CD4-positive, alpha-beta memory T cell (primary cell): ENCODE results near the gene A1BG. TPM values are rescaled to one million over a fixed set of nuclear protein-coding genes. Genes with fewer than 3 reads are reported as not detected.

Experiments
- CTCF ChIA-PET: fragments of 350-600 bp; sonication (Branson Sonifier 250); formaldehyde crosslinking; loops from one replicate; lab custom pipeline; 2021; ENCODE audit warnings: inconsistent platforms; ENCODE audit not compliant: partially characterized antibody; lab: Charles Lee
- POLR2A ChIA-PET: fragments of 350-600 bp; sonication (Branson Sonifier 250); formaldehyde crosslinking; loops from one replicate; lab custom pipeline; 2021; ENCODE audit not compliant: partially characterized antibody; lab: Charles Lee
- DNase-seq, 5 donors: peaks; one replicate each; pipeline versions ENCODE4 v3.0.0 to v3.0.0-alpha.2; 2020 to 2022; ENCODE audit warnings: mixed read lengths in 1 of 5
- H3K27ac ChIP-seq: one replicate; pipeline ENCODE4 v1.7.0; 2013; ENCODE audit warnings: low read depth, low read length
- H3K27me3 ChIP-seq: 2 replicates; pipeline ENCODE4 v1.7.0; 2013; ENCODE audit warnings: mild to moderate bottlenecking, low read length, moderate library complexity; ENCODE audit not compliant: insufficient read depth
- H3K36me3 ChIP-seq: 2 replicates; pipeline ENCODE4 v1.7.0; 2013; ENCODE audit warnings: mild to moderate bottlenecking, low read length, moderate library complexity; ENCODE audit not compliant: insufficient read depth
- H3K4me1 ChIP-seq: 2 replicates; pipeline ENCODE4 v1.7.0; 2013; ENCODE audit warnings: mild to moderate bottlenecking, low read length, moderate library complexity; ENCODE audit not compliant: insufficient read depth
- H3K4me3 ChIP-seq, 2 donors: one replicate each; pipeline ENCODE4 v1.7.0; 2013; ENCODE audit warnings: low read length in 2 of 2, mild to moderate bottlenecking in 1 of 2
- H3K9me3 ChIP-seq, 2 donors: one replicate each; pipeline ENCODE4 v1.7.0; 2013; ENCODE audit warnings: low read length in 2 of 2, control low read depth in 1 of 2; ENCODE audit not compliant: control insufficient read depth in 1 of 2
- H3K27ac Mint-ChIP-seq, 7 donors: one replicate each; pipeline ENCODE4 v1.8.0; 2020 to 2021; ENCODE audit warnings: mixed read lengths in 7 of 7, mild to moderate bottlenecking in 6 of 7, inconsistent platforms in 3 of 7, moderate library complexity in 3 of 7
- H3K27me3 Mint-ChIP-seq, 2 donors: one replicate each; pipeline ENCODE4 v1.8.0; 2020 to 2021; ENCODE audit warnings: mixed read lengths in 2 of 2
- H3K36me3 Mint-ChIP-seq, 2 donors: one replicate each; pipeline ENCODE4 v1.8.0; 2020 to 2021; ENCODE audit warnings: mixed read lengths in 2 of 2, inconsistent platforms in 1 of 2, mild to moderate bottlenecking in 1 of 2
- H3K4me1 Mint-ChIP-seq, 4 donors: one replicate each; pipeline ENCODE4 v1.8.0; 2020 to 2021; ENCODE audit warnings: mixed read lengths in 4 of 4, mild to moderate bottlenecking in 1 of 4
- H3K4me3 Mint-ChIP-seq, 8 donors: one replicate each; pipeline ENCODE4 v1.8.0; 2020 to 2021; ENCODE audit warnings: mixed read lengths in 8 of 8, mild to moderate bottlenecking in 7 of 8, moderate library complexity in 6 of 8, inconsistent platforms in 3 of 8
- H3K9me3 Mint-ChIP-seq, 8 donors: one replicate each; pipeline ENCODE4 v1.8.0; 2020 to 2021; ENCODE audit warnings: mixed read lengths in 8 of 8, mild to moderate bottlenecking in 5 of 8, inconsistent platforms in 3 of 8, moderate library complexity in 1 of 8
- intact Hi-C: fragments of 100-400 bp; cut with micrococcal nuclease; formaldehyde crosslinking; loops from one replicate; pipeline ENCODE4 v1.15.1; 2023
- polyA plus RNA-seq, 2 donors: library from polyadenylated mRNA; unstranded; fragments of 300-500 nt; fragmentation: Illumina TruSeq; gene quantifications; one replicate each; pipeline ENCODE4 v1.2.3, GENCODE V29; 2021
- total RNA-seq, 2 experiments: library from RNA; stranded (reverse); gene quantifications; one replicate each; pipeline ENCODE4 v1.2.3, GENCODE V29; 2021

Gene A1BG
- total and polyA plus RNA-seq, 4 experiments from 2014 or later = 15.8 to 47.9 (median 31.8) TPM

- no peak for DNase-seq
- CTCF ChIA-PET = interaction anchor here (1.6 kb wide), 1 partner anchor 36 kb away, joined by 5 read pairs; no protein-coding TSS in a partner anchor
- H3K9me3 Mint-ChIP-seq = peaks cover 0 to 2% (median 0%) of the 10 kb centered on the region in 8 donors
- Histone ChIP-seq H3K4me1 (peaks cover 21% of the 10 kb centered on the region), H3K4me3 (no peak overlapping the region), H3K9me3 (no peaks in the 10 kb centered on the region), H3K27me3 (no peaks in the 10 kb centered on the region), H3K36me3 (no peaks in the 10 kb centered on the region), H3K27ac (no peak overlapping the region)
- peaks cover 3 to 17% of the 10 kb centered on the region in 2 donors for H3K36me3 Mint-ChIP-seq
- peak overlapping the region; percentile 69 to 85 (median 78) for H3K4me3 Mint-ChIP-seq
- H3K27me3 Mint-ChIP-seq = peaks cover 0 to 2% of the 10 kb centered on the region in 2 donors
- intact Hi-C loops = no loop called here
- H3K27ac Mint-ChIP-seq = peak overlapping the region; percentile 37 to 88 (median 77)
- peaks cover 12 to 35% (median 23%) of the 10 kb centered on the region in 4 donors for H3K4me1 Mint-ChIP-seq
- POLR2A ChIA-PET = interaction anchor here (1.3 to 6.8 kb wide), 2 partner anchors 18 to 55 kb away, joined by 3 to 77 read pairs; partner anchors contain the start of gene ZNF497
These were observed 7.7 kb downstream of the A1BG start for GRCh38 chr19:58345558-58345957.

GRCh38 chr19:58338825-58339558 is 14.3 kb downstream of the A1BG start:
- no peaks in the 10 kb centered on the region for H3K27me3 Mint-ChIP-seq
- Histone ChIP-seq H3K27ac (no peak overlapping the region), H3K4me1 (no peaks in the 10 kb centered on the region), H3K36me3 (peaks cover 12% of the 10 kb centered on the region), H3K9me3 (no peaks in the 10 kb centered on the region), H3K27me3 (no peaks in the 10 kb centered on the region), H3K4me3 (no peak overlapping the region)
- no peak overlapping the region for H3K4me3 Mint-ChIP-seq
- POLR2A ChIA-PET = no interaction called here
- H3K9me3 Mint-ChIP-seq = peaks cover 0 to 2% (median 0%) of the 10 kb centered on the region in 8 donors
- CTCF ChIA-PET = no interaction called here
- DNase-seq = no peak
- intact Hi-C loops = no loop called here
- H3K27ac Mint-ChIP-seq = no peak overlapping the region
- peaks cover 0 to 7% (median 2%) of the 10 kb centered on the region in 4 donors for H3K4me1 Mint-ChIP-seq
- H3K36me3 Mint-ChIP-seq = peaks cover 30 to 42% of the 10 kb centered on the region in 2 donors

- no peak overlapping the region for H3K4me3 Mint-ChIP-seq
- POLR2A ChIA-PET = no interaction called here
- H3K36me3 Mint-ChIP-seq = peaks cover 30 to 42% of the 10 kb centered on the region in 2 donors
- H3K27ac Mint-ChIP-seq = no peak overlapping the region
- Histone ChIP-seq H3K27ac (no peak overlapping the region), H3K36me3 (peaks cover 12% of the 10 kb centered on the region), H3K4me1 (no peaks in the 10 kb centered on the region), H3K27me3 (no peaks in the 10 kb centered on the region), H3K9me3 (no peaks in the 10 kb centered on the region), H3K4me3 (no peak overlapping the region)
- CTCF ChIA-PET = no interaction called here
- no peaks in the 10 kb centered on the region for H3K27me3 Mint-ChIP-seq
- no peak for DNase-seq
- peaks cover 0 to 2% (median 0%) of the 10 kb centered on the region in 8 donors for H3K9me3 Mint-ChIP-seq
- H3K4me1 Mint-ChIP-seq = peaks cover 0 to 7% (median 2%) of the 10 kb centered on the region in 4 donors
- intact Hi-C loops = no loop called here
These were observed 15.0 kb downstream of the A1BG start for GRCh38 chr19:58338336-58338735.

GRCh38 chr19:58336820-58337219 is 16.5 kb downstream of the A1BG start:
- peaks cover 30 to 38% of the 10 kb centered on the region in 2 donors for H3K36me3 Mint-ChIP-seq

GRCh38 chr19:58336216-58336615 is 17.1 kb downstream of the A1BG start:
- intact Hi-C loops = no loop called here

More at GRCh38 chr19:58336820-58337219, 16.5 kb downstream of the A1BG start:
- intact Hi-C loops = no loop called here
- Mint-ChIP-seq H3K9me3 (peaks cover 0 to 1% (median 0%) of the 10 kb centered on the region in 8 donors), H3K27ac (no peak overlapping the region), H3K27me3 (no peaks in the 10 kb centered on the region), H3K4me3 (no peak overlapping the region), H3K4me1 (peaks cover 0 to 7% (median 2%) of the 10 kb centered on the region in 4 donors)
- ChIA-PET POLR2A (no interaction called here), CTCF (no interaction called here)
- Histone ChIP-seq H3K27ac (no peak overlapping the region), H3K4me1 (no peaks in the 10 kb centered on the region), H3K36me3 (peaks cover 12% of the 10 kb centered on the region), H3K4me3 (no peak overlapping the region), H3K9me3 (no peaks in the 10 kb centered on the region), H3K27me3 (no peaks in the 10 kb centered on the region)
- no peak for DNase-seq

GRCh38 chr19:58335630-58336029 is 17.7 kb downstream of the A1BG start:
- no peaks in the 10 kb centered on the region for H3K27me3 Mint-ChIP-seq
- Histone ChIP-seq H3K36me3 (peaks cover 12% of the 10 kb centered on the region), H3K4me3 (no peak overlapping the region), H3K4me1 (no peaks in the 10 kb centered on the region), H3K27ac (no peak overlapping the region), H3K9me3 (no peaks in the 10 kb centered on the region), H3K27me3 (no peaks in the 10 kb centered on the region)
- ChIA-PET CTCF (no interaction called here), POLR2A (no interaction called here)
- DNase-seq = no peak
- H3K4me3 Mint-ChIP-seq = no peak overlapping the region
- peaks cover 27 to 30% of the 10 kb centered on the region in 2 donors for H3K36me3 Mint-ChIP-seq
- H3K9me3 Mint-ChIP-seq = peaks cover 0 to 1% (median 0%) of the 10 kb centered on the region in 8 donors
- H3K27ac Mint-ChIP-seq = peak overlapping the region in 1 of 7 donors; percentile 35
- peaks cover 0 to 4% (median 2%) of the 10 kb centered on the region in 4 donors for H3K4me1 Mint-ChIP-seq
- intact Hi-C loops = no loop called here

More at GRCh38 chr19:58336216-58336615, 17.1 kb downstream of the A1BG start:
- no peak overlapping the region for H3K4me3 Mint-ChIP-seq
- no peaks in the 10 kb centered on the region for H3K27me3 Mint-ChIP-seq
- DNase-seq = no peak
- Histone ChIP-seq H3K4me1 (no peaks in the 10 kb centered on the region), H3K4me3 (no peak overlapping the region), H3K9me3 (no peaks in the 10 kb centered on the region), H3K27me3 (no peaks in the 10 kb centered on the region), H3K27ac (no peak overlapping the region), H3K36me3 (peaks cover 12% of the 10 kb centered on the region)
- no peak overlapping the region for H3K27ac Mint-ChIP-seq
- peaks cover 0 to 7% (median 2%) of the 10 kb centered on the region in 4 donors for H3K4me1 Mint-ChIP-seq
- CTCF ChIA-PET = no interaction called here
- POLR2A ChIA-PET = no interaction called here
- peaks cover 30 to 35% of the 10 kb centered on the region in 2 donors for H3K36me3 Mint-ChIP-seq
- peaks cover 0 to 1% (median 0%) of the 10 kb centered on the region in 8 donors for H3K9me3 Mint-ChIP-seq

- POLR2A ChIA-PET = interaction anchor here (1.2 to 1.8 kb wide), 2 partner anchors 12 to 28 kb away, joined by 3 to 4 read pairs; partner anchors contain the start of gene ZNF497
- Mint-ChIP-seq H3K4me1 (peaks cover 0 to 2% (median 0%) of the 10 kb centered on the region in 4 donors), H3K27ac (no peak overlapping the region), H3K9me3 (peaks cover 0 to 1% (median 0%) of the 10 kb centered on the region in 8 donors), H3K4me3 (no peak overlapping the region), H3K36me3 (peaks cover 23 to 26% of the 10 kb centered on the region in 2 donors), H3K27me3 (no peaks in the 10 kb centered on the region)
- Histone ChIP-seq H3K27me3 (no peaks in the 10 kb centered on the region), H3K4me3 (no peak overlapping the region), H3K4me1 (no peaks in the 10 kb centered on the region), H3K9me3 (no peaks in the 10 kb centered on the region), H3K27ac (no peak overlapping the region), H3K36me3 (peaks cover 12% of the 10 kb centered on the region)
- CTCF ChIA-PET = interaction anchor here (1.6 kb wide), 1 partner anchor 25 kb away, joined by 3 read pairs; no protein-coding TSS in a partner anchor
- no peak for DNase-seq
- intact Hi-C loops = no loop called here
These were observed 18.5 kb downstream of the A1BG start for GRCh38 chr19:58334691-58335249.
